Measurements from ENCODE around the gene HERC5.

DNA sequence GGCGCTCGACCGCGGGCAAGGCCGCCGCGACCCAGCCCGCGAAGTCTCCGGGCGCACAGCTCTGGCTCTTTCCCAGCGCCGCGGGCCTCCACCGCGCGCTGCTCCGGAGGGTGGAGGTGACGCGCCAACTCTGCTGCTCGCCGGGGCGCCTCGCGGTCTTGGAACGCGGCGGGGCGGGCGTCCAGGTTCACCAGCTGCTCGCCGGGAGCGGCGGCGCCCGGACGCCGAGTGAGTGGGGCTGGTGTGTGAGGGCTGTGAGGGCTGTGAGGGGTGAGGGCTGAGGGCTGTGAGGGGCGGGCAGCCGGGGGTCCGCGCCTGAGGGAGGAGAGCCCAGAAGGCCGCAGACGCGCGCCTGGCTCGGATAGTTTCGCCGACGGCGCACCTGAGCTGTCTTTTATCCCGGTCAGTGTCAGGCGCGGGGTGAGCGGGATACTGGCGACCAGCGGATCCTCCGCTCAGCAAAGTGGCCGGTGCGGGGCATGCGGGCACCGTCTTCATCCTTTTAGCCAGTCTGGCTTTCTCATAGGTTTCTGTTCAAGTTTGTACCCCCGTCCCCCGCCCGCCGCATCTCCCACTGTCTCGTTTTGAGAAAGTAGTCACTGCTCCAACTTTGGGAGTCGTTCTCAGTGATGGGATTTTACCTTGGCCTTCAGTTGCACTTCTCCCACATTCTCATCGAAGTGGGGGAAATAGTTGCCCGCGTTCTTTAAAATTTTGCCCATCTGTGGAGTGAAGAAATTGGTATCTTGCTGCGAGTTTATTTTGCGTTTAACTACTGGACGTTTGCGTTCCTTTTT, 586 bp downstream of the HERC5 start:
- TF ChIP-seq, protein P1, sequence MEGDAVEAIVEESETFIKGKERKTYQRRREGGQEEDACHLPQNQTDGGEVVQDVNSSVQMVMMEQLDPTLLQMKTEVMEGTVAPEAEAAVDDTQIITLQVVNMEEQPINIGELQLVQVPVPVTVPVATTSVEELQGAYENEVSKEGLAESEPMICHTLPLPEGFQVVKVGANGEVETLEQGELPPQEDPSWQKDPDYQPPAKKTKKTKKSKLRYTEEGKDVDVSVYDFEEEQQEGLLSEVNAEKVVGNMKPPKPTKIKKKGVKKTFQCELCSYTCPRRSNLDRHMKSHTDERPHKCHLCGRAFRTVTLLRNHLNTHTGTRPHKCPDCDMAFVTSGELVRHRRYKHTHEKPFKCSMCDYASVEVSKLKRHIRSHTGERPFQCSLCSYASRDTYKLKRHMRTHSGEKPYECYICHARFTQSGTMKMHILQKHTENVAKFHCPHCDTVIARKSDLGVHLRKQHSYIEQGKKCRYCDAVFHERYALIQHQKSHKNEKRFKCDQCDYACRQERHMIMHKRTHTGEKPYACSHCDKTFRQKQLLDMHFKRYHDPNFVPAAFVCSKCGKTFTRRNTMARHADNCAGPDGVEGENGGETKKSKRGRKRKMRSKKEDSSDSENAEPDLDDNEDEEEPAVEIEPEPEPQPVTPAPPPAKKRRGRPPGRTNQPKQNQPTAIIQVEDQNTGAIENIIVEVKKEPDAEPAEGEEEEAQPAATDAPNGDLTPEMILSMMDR (IDR thresholded peaks at IDR 0.05), result no peak
- TF ChIP-seq POLR2A (IDR thresholded peaks at IDR 0.05), result no peak

Measured in sigmoid colon (tissue), 3 donors.